Measurements from ENCODE around the gene HIVEP3.

DNA sequence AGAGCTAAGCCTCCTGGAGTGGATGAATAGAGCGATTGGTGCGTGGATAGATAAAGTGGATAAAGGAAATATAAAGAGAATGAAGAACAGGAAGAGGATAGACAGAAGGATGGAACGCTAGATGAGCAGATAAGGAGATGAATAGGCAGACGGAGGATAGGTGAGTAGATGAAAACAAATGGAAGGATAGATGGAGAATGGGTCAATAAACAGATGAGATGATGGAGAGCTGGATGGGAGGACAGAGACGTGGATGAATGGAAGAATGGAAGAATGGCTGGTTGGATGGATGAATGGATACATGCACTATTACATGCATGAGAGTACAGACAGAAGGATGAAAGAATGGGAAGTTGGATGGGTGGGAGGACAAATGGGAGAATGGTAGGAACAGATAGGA, 399.1 kb downstream of the HIVEP3 start:
- TF ChIP-seq, protein P1, sequence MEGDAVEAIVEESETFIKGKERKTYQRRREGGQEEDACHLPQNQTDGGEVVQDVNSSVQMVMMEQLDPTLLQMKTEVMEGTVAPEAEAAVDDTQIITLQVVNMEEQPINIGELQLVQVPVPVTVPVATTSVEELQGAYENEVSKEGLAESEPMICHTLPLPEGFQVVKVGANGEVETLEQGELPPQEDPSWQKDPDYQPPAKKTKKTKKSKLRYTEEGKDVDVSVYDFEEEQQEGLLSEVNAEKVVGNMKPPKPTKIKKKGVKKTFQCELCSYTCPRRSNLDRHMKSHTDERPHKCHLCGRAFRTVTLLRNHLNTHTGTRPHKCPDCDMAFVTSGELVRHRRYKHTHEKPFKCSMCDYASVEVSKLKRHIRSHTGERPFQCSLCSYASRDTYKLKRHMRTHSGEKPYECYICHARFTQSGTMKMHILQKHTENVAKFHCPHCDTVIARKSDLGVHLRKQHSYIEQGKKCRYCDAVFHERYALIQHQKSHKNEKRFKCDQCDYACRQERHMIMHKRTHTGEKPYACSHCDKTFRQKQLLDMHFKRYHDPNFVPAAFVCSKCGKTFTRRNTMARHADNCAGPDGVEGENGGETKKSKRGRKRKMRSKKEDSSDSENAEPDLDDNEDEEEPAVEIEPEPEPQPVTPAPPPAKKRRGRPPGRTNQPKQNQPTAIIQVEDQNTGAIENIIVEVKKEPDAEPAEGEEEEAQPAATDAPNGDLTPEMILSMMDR (IDR thresholded peaks at IDR 0.05): no peak
- TF ChIP-seq EZH2phosphoT487 (IDR thresholded peaks at IDR 0.05) (no peak), EZH2 (IDR thresholded peaks at IDR 0.05) (no peak)
